T47D (cell line): ENCODE data around the gene TSEN54.

Experiments used
- DNase-seq, 2 experiments: peaks; one replicate each; pipeline versions ENCODE4 v3.0.0 to v3.0.0-alpha.2; 2011 to 2012; ENCODE audit warnings: low read depth in 1 of 2, low spot score in 1 of 2
- JUND ChIP-seq: IDR thresholded peaks from 2 replicates; pipeline ENCODE4 v1.6.1; 2012; ENCODE audit warnings: low read depth
- in situ Hi-C: cut with HindIII; loops from 2 replicates; pipeline ENCODE4 v1.10.0; 2016; ENCODE audit warnings: low sequenced_read_pairs, low pct_unique_long_range_greater_than_20kb

The TSEN54 gene

GRCh38 chr17:75502721-75503329 lies 13.5 kb upstream of the TSEN54 start:
- in situ Hi-C loops: no loop called here
- TF ChIP-seq JUND: no peak
- no peak for DNase-seq

DNA sequence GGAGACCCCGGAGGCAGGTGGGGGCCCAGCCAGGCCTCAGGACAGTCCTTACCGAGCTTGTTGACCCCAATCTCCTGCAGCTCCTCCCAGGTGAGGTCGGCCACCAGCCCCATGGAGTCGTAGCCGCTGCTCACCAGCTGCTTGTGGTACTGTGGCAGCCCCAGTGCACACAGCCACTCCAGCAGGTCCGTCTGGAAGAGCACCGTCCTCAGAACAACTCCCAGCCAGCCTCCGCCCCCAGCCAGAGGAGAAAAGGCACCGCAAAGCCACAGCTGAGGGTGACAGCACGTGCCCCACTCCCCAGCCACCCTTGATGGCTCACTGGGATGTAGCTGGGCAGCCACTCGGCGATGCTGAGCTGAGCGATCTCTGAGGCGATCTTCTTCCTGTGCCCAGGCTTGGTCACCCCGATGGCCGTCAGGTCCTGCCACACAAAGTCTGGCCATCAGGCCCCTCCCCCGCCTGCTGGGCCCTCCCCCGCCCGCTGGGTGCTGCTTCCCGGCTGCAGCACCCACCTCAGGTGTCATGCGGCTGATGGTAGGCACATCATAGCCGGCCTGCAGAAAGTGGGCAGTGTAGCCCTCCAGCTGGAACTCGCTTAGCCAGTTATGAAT lies 12.9 kb upstream of the TSEN54 start:
- DNase-seq: no peak
- no peak for TF ChIP-seq JUND
- in situ Hi-C loops: no loop called here

DNA sequence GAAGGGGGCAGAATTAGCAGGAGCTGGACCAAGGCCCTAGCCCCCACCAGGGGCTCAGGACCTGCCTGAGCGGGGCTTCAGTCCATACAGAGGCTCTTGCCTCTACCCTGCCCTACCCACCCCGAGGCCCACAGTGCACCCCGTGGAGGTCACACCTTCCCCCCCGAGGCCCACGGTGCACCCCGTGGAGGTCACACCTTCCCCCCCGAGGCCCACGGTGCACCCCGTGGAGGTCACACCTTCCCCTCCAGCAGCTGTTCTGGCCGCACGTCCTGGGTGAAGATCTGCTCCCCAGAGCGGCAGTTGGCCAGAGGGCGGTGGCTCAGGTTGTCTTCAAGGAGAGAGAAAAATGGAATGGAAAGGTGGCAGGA lies 12.4 kb upstream of the TSEN54 start:
- in situ Hi-C loops: no loop called here
- DNase-seq: no peak
- TF ChIP-seq JUND: no peak

GRCh38 chr17:75504347-75505151 lies 11.8 kb upstream of the TSEN54 start:
- TF ChIP-seq JUND: no peak
- in situ Hi-C loops: no loop called here
- DNase-seq: peak; percentile 65 to 92

- in situ Hi-C loops: no loop called here
- DNase-seq: no peak
- TF ChIP-seq JUND: no peak
Observed at GRCh38 chr17:75505152-75505409, 11.2 kb upstream of the TSEN54 start.

GRCh38 chr17:75505640-75506039 lies 10.7 kb upstream of the TSEN54 start:
- in situ Hi-C loops: no loop called here
- no peak for DNase-seq
- no peak for TF ChIP-seq JUND

GRCh38 chr17:75506134-75506533 lies 10.2 kb upstream of the TSEN54 start:
- in situ Hi-C loops: no loop called here
- no peak for DNase-seq
- TF ChIP-seq JUND: no peak

GRCh38 chr17:75506888-75507287 lies 9.4 kb upstream of the TSEN54 start:
- no peak for DNase-seq
- in situ Hi-C loops: no loop called here
- no peak for TF ChIP-seq JUND

- in situ Hi-C loops: no loop called here
- TF ChIP-seq JUND: no peak
- no peak for DNase-seq
Observed at GRCh38 chr17:75507733-75508719, 8.3 kb upstream of the TSEN54 start.

- no peak for TF ChIP-seq JUND
- in situ Hi-C loops: no loop called here
- no peak for DNase-seq
Observed at GRCh38 chr17:75508931-75509361, 7.4 kb upstream of the TSEN54 start.

- in situ Hi-C loops: no loop called here
- no peak for DNase-seq
- no peak for TF ChIP-seq JUND
Observed at GRCh38 chr17:75509528-75510258, 6.6 kb upstream of the TSEN54 start.

DNA sequence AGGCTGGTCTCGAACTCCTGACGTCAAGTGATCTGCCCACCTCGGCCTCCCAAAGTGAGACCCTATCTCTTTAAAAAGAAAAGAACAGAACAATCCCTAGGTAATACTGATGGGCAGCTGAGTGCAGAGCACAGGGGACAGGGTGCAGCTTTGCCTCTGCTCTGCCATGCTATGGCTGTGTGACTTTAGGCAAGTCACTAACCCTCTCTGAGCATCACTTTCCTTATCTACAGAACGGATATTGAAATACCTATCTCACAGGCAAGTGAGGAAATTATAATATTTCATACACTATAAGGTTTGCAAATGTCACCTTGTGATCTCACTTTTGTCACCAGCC lies 5.1 kb upstream of the TSEN54 start:
- TF ChIP-seq JUND: no peak
- in situ Hi-C loops: no loop called here

More for the DNA sequence above, 5.1 kb upstream of the TSEN54 start:
- no peak for DNase-seq
